HEK293T (cell line): ENCODE measurements around the gene WFS1.

Source experiments
- CTCF ChIA-PET: fragments of 350-600 bp; formaldehyde crosslinking; extraction: SDS; loops from one replicate; lab custom pipeline; 2021; ENCODE audit warnings: antibody characterized with exemption, inconsistent platforms; lab: Yijun Ruan, JAX
- POLR2A ChIA-PET: fragments of 350-600 bp; formaldehyde crosslinking; extraction: SDS; loops from one replicate; lab custom pipeline; 2020; ENCODE audit warnings: antibody characterized with exemption, inconsistent platforms; lab: Yijun Ruan, JAX
- DNase-seq: peaks from one replicate; pipeline ENCODE4 v3.0.0; 2012; ENCODE audit warnings: mixed read lengths; ENCODE audit errors: extremely low spot score
- ARNT ChIP-seq: fragments of 450-650 bp; IDR thresholded peaks from 2 replicates; pipeline ENCODE4 v1.6.1; 2017; ENCODE audit warnings: mild to moderate bottlenecking
- BHLHE40 ChIP-seq: fragments of 450-650 bp; IDR thresholded peaks from 2 replicates; pipeline ENCODE4 v1.6.1; 2016; ENCODE audit warnings: mild to moderate bottlenecking, moderate library complexity, borderline replicate concordance
- CTBP1 ChIP-seq: fragments of 450-650 bp; IDR thresholded peaks from 2 replicates; pipeline ENCODE4 v1.6.1; 2016; ENCODE audit warnings: borderline replicate concordance
- ELF4 ChIP-seq: fragments of 450-650 bp; IDR thresholded peaks from 2 replicates; pipeline ENCODE4 v1.6.1; 2017; ENCODE audit warnings: antibody characterized with exemption
- FOXA1 ChIP-seq: fragments of 450-650 bp; IDR thresholded peaks from 2 replicates; pipeline ENCODE4 v1.6.1; 2016; ENCODE audit warnings: mild to moderate bottlenecking
- FOXK2 ChIP-seq: fragments of 450-650 bp; IDR thresholded peaks from 2 replicates; pipeline ENCODE4 v1.6.1; 2016; ENCODE audit warnings: mild to moderate bottlenecking
- FOXM1 ChIP-seq: fragments of 450-650 bp; IDR thresholded peaks from 2 replicates; pipeline ENCODE4 v1.6.1; 2017; ENCODE audit warnings: mild to moderate bottlenecking, borderline replicate concordance
- HDGF ChIP-seq: fragments of 450-650 bp; IDR thresholded peaks from 2 replicates; pipeline ENCODE4 v1.6.1; 2017; ENCODE audit warnings: antibody characterized with exemption, borderline replicate concordance
- L3MBTL2 ChIP-seq: fragments of 450-650 bp; conservative IDR thresholded peaks from 2 replicates; pipeline ENCODE4 v1.6.1; 2016; ENCODE audit warnings: mild to moderate bottlenecking
- LEF1 ChIP-seq: fragments of 450-650 bp; IDR thresholded peaks from 2 replicates; pipeline ENCODE4 v1.6.1; 2017; ENCODE audit warnings: mild to moderate bottlenecking, borderline replicate concordance
- NFRKB ChIP-seq: fragments of 450-650 bp; IDR thresholded peaks from 2 replicates; pipeline ENCODE4 v1.6.1; 2016; ENCODE audit warnings: mild to moderate bottlenecking, moderate library complexity
- SP1 ChIP-seq: fragments of 450-650 bp; IDR thresholded peaks from 2 replicates; pipeline ENCODE4 v1.6.1; 2017
- SUZ12 ChIP-seq: fragments of 450-650 bp; IDR thresholded peaks from 2 replicates; pipeline ENCODE4 v1.6.1; 2016; ENCODE audit warnings: mild to moderate bottlenecking
- TARDBP ChIP-seq: fragments of 450-650 bp; IDR thresholded peaks from 2 replicates; pipeline ENCODE4 v1.6.1; 2016
- ZNF384 ChIP-seq: fragments of 450-650 bp; IDR thresholded peaks from 2 replicates; pipeline ENCODE4 v1.6.1; 2016
- TF ChIP-seq, protein P1 (sequence below): fragments of 450-650 bp; IDR thresholded peaks from 2 replicates; pipeline ENCODE4 v1.6.1; 2016

The WFS1 gene

DNA sequence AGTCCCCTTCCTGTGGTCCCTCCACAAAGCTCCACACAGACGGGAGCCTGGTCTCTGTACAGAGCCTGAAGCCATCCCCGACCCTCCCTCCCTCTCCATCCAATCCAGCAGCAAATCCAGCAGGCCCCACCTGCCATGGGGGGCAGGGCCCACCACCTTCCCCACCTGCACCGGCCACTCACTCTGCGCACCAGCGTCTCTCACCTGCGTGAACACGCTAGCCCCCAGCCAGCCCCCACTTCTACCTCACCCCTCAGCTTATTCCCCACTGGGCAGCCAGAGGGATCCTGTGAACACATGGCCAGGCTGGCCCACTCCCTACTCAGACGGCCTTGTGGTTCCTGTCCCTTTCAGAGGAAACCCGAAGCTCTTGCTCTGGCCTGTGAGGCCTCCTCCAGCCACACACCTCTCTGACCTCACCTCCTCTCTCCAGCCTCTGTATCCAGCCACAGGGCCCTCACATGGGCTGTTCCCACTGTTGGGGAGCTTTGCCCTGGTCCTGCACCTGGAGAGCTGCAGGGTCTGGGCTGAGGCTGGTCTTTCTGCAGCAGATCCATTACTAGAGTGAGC lies 70.9 kb downstream of the WFS1 start:
- ChIA-PET CTCF (interaction anchor here (2.1 kb wide), 1 partner anchor 9 kb away, joined by 15 read pairs; no protein-coding TSS in a partner anchor), POLR2A (no interaction called here)
- DNase-seq = no peak
- TF ChIP-seq HDGF (no peak), ZNF384 (no peak), BHLHE40 (no peak), ELF4 (no peak), NFRKB (no peak), FOXK2 (no peak), SP1 (no peak), LEF1 (no peak)

DNA sequence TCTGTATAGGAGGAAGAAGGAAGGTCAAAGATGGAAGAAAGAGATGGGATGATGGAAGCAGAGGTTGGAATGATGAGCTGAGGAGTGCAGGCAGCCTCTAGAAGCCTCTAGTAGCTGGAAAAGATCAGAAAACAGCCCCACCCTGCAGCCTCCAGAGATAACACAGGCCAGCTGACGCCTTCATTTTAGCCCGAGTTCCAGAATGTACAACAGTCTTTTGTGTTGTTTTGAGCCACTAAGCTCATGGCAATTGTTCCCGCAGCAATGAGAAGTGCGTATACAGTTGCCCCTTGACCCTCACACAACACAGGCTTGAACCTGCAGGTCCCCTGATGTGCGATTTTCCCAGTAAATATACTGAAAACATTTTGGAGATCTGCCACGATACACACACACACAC lies 72.0 kb downstream of the WFS1 start:
- DNase-seq = no peak
- TF ChIP-seq CTBP1 (no peak), ZNF384 (no peak), SUZ12 (no peak), FOXA1 (no peak), FOXM1 (no peak), HDGF (no peak), SP1 (no peak), FOXK2 (no peak), L3MBTL2 (no peak)
- TF ChIP-seq, protein P1, sequence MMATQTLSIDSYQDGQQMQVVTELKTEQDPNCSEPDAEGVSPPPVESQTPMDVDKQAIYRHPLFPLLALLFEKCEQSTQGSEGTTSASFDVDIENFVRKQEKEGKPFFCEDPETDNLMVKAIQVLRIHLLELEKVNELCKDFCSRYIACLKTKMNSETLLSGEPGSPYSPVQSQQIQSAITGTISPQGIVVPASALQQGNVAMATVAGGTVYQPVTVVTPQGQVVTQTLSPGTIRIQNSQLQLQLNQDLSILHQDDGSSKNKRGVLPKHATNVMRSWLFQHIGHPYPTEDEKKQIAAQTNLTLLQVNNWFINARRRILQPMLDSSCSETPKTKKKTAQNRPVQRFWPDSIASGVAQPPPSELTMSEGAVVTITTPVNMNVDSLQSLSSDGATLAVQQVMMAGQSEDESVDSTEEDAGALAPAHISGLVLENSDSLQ = no peak
- ChIA-PET CTCF (interaction anchor here (0.7 to 2.1 kb wide), 2 partner anchors 10 to 92 kb away, joined by 6 to 15 read pairs; no protein-coding TSS in a partner anchor), POLR2A (no interaction called here)

DNA sequence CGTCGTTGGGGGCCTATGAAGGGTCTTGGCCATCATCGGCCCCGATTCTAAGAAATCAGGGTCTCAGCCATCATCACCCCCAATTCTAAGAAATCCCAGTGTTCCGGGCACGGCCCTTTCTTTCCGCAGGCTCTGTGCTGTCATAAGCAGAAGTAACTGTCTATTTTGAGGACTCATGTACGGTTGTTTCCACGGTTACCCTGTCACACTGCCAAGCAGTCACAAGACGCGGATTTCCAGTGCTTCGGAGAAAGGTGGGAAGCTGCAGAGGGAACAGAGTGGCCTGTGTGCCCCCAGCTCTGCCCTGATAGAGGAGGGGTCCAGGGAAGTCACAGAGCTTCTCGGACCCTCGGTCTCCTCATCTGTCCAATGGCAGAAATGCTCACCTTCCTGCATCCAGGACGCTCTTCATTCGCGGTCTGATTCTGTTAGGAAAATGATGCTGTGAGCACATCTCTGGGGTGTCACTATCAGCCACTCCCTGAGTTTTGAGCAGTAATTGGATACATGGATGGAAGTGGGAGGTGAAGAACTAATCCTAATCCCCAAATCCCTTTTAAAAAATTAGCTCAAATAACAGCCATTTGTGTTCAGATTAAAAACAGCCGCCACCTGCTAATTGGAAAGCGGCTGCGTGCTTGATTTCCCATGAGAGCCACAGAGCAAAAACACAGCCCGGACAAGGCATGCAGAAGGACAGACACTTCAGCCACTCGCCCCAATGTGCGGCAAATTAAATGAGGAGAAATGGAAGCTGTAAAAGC lies 73.1 kb downstream of the WFS1 start:
- CTCF ChIA-PET = interaction anchor here (1.3 kb wide), 1 partner anchor 11 kb away, joined by 6 read pairs; no protein-coding TSS in a partner anchor
- POLR2A ChIA-PET = no interaction called here
- DNase-seq = no peak
- TF ChIP-seq HDGF = no peak
- no peak for TF ChIP-seq FOXK2
- TF ChIP-seq SP1 = no peak

DNA sequence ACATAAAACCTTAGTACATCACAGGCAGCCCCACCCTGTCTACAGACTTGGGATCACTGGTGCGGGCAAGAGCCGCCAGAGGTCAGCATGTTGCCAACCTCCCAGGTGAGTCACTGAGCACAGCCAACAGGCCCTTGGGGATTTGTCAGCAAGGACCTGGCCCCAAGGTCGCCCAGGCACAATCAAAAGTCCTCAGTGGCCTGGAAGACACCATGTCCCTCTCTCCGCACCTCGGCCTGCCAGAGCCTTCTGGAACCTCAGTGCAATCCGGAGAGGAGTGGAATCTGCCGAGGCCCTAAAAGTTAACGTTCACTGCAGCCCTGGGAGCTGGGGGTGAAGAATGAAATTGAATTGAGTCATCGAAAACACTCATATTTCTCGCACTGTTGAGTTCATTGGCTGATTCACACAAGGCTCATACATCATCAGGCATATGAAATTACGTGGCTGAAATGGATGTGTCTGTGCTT lies 74.3 kb downstream of the WFS1 start:
- ChIA-PET POLR2A (no interaction called here), CTCF (interaction anchor here (0.6 to 0.7 kb wide), 2 partner anchors 27 to 333 kb away, joined by 3 read pairs; no protein-coding TSS in a partner anchor)
- TF ChIP-seq ARNT (no peak), L3MBTL2 (no peak), ZNF384 (no peak), LEF1 (no peak), HDGF (no peak), FOXA1 (no peak), FOXK2 (no peak)
- TF ChIP-seq, protein P1 = no peak
- no peak for DNase-seq

DNA sequence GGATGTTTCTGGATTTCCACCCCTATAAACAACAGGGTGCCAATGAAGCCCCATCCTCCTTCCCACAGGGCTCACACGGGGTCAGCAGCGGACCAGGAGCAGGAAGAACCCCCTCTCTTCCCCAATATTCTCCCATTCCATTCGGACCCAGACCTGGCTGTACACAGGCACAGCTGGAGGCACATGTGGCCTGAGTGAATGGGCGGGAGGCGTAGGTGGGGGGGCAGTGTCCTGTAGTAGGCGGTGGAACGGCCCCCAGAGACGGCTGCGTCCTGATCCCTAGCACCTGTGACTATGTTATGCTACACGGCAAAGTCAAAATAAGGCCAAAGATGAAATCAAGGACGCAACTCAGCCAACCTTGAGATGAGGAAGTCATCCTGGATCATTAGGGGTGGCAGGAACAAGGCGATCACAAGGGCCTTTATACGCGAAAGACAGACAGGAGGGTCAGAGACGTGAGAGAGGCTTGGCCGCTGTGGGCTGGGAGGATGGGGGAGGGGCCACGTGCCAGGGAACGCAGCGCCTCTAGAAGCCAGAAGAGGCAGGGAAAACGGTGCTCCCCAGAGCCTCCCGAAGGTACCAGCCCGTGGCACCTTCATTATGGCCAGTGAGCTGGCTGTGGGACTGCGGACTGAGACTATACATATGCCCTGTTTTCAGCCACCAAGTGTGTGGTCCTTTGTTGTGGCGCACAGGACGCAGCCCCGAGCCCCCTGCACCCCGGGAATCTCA lies 75.6 kb downstream of the WFS1 start:
- no peak for TF ChIP-seq ELF4
- no peak for TF ChIP-seq TARDBP
- no peak for TF ChIP-seq ARNT
- TF ChIP-seq ZNF384 = no peak
- no peak for TF ChIP-seq FOXM1
- no peak for TF ChIP-seq FOXK2
- TF ChIP-seq, protein P1 = no peak
- TF ChIP-seq NFRKB = no peak
- no peak for TF ChIP-seq CTBP1
- TF ChIP-seq LEF1 = no peak
- no peak for TF ChIP-seq BHLHE40
- POLR2A ChIA-PET = no interaction called here
- CTCF ChIA-PET = no interaction called here
- no peak for DNase-seq

DNA sequence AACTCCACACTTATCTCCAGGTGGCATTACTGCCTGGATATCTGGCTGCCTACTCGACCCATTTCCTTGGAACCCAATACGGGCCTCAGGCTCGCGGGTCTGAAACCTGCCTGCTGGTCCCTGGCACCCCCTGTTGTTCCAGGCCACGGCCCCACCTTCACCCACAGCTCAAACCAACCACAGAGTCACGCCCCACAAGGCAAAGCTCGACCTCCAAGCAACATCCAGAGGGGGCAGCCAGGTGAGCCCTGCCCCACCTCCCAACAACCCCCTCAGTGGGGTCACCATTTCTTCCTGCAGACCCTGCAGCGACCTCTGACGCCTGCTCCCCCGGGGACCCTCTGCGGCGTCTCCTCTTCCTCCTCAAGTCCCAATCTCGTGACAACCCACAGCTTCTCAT lies 76.2 kb downstream of the WFS1 start:
- POLR2A ChIA-PET = no interaction called here
- DNase-seq = no peak
- no peak for TF ChIP-seq NFRKB
- no peak for TF ChIP-seq BHLHE40
- TF ChIP-seq ELF4 = no peak
- TF ChIP-seq SUZ12 = no peak
- TF ChIP-seq SP1 = no peak
- CTCF ChIA-PET = no interaction called here
